Measurements from ENCODE around the gene APRT. TPM values are rescaled to one million over a fixed set of nuclear protein-coding genes. Genes with fewer than 3 reads are reported as not detected.

APRT gene
- total and polyA plus RNA-seq, 9 of the 15 experiments (the other 6 are each of a cell fraction or from before 2014, with no cell fraction given), result 41.7 to 409 (median 146) TPM

DNA sequence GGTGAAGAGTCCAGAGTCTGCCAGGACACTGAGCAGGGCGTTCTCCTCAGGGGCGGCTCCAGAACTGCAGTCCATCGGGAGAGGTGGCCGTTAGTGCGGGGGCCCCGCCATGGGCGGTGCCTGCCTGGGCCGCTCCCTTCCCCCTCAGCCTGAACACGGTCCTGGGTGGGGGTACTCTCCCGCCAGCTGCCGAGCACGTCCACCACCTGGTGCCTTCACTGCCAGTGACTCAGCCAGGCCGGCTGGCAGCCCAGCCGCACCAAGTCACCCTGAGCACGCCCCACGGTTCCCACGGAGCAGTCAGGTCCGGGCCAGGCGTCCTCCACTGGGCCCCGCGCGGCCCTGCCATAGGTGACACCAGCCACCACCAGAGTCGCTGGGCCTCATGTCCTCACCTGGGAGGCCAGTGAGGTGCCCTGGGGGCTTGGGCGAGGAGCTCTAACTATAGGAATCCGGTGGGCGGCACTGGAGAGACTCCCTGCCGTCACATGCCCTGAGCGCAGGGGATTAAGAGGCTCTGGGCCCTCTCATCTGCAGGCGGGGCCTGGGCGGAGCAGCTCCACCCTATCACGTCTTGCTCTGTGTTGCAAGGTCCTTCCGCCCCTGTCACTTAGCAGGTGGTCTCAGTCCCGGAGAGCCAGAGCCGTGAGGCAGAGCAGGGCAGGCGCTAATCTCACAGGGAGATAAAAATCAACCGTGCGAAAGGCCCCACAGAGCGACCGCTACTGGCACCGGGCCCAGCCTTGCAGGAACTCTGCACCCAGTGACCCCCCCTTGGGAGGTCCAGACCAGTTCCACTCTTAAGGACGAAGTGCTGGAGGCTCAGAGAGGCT is 41.1 kb downstream of the APRT start (continued):
- TF ChIP-seq KAT7 (CRISPR knock-in tag; IDR thresholded peaks at IDR 0.05; ENCODE audit: borderline replicate concordance) (no peak; the same call in 1 of the 2 replicates), KLF13 (tag; IDR thresholded peaks at IDR 0.05; ENCODE audit: borderline replicate concordance, low read depth) (peak; percentile 64; the same call in 1 of the 2 replicates), MTA3 (IDR thresholded peaks at IDR 0.05; ENCODE audit: borderline replicate concordance) (peak; percentile 95; the same call in 1 of the 2 replicates), ZBTB17 (CRISPR knock-in tag; IDR thresholded peaks at IDR 0.05) (0 out of 2 replicates have a peak, but pooled peaks have one; percentile 12), U2AF1 (optimal IDR thresholded peaks at IDR 0.05; ENCODE audit: low read depth, low read length) (no peak), ZNF561 (CRISPR knock-in tag; conservative IDR thresholded peaks at IDR 0.05) (no peak), KLF10 (CRISPR knock-in tag; IDR thresholded peaks at IDR 0.05) (no peak), DPF2 (IDR thresholded peaks at IDR 0.05) (peak; percentile 91), POLR3A (IDR thresholded peaks at IDR 0.05; ENCODE audit: borderline replicate concordance, extremely low read depth, insufficient read depth, insufficient read length) (no peak)
- TF ChIP-seq, protein P1, sequence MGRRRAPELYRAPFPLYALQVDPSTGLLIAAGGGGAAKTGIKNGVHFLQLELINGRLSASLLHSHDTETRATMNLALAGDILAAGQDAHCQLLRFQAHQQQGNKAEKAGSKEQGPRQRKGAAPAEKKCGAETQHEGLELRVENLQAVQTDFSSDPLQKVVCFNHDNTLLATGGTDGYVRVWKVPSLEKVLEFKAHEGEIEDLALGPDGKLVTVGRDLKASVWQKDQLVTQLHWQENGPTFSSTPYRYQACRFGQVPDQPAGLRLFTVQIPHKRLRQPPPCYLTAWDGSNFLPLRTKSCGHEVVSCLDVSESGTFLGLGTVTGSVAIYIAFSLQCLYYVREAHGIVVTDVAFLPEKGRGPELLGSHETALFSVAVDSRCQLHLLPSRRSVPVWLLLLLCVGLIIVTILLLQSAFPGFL (CRISPR knock-in tag; IDR thresholded peaks at IDR 0.05), result no peak
- TF ChIP-seq, protein P2, sequence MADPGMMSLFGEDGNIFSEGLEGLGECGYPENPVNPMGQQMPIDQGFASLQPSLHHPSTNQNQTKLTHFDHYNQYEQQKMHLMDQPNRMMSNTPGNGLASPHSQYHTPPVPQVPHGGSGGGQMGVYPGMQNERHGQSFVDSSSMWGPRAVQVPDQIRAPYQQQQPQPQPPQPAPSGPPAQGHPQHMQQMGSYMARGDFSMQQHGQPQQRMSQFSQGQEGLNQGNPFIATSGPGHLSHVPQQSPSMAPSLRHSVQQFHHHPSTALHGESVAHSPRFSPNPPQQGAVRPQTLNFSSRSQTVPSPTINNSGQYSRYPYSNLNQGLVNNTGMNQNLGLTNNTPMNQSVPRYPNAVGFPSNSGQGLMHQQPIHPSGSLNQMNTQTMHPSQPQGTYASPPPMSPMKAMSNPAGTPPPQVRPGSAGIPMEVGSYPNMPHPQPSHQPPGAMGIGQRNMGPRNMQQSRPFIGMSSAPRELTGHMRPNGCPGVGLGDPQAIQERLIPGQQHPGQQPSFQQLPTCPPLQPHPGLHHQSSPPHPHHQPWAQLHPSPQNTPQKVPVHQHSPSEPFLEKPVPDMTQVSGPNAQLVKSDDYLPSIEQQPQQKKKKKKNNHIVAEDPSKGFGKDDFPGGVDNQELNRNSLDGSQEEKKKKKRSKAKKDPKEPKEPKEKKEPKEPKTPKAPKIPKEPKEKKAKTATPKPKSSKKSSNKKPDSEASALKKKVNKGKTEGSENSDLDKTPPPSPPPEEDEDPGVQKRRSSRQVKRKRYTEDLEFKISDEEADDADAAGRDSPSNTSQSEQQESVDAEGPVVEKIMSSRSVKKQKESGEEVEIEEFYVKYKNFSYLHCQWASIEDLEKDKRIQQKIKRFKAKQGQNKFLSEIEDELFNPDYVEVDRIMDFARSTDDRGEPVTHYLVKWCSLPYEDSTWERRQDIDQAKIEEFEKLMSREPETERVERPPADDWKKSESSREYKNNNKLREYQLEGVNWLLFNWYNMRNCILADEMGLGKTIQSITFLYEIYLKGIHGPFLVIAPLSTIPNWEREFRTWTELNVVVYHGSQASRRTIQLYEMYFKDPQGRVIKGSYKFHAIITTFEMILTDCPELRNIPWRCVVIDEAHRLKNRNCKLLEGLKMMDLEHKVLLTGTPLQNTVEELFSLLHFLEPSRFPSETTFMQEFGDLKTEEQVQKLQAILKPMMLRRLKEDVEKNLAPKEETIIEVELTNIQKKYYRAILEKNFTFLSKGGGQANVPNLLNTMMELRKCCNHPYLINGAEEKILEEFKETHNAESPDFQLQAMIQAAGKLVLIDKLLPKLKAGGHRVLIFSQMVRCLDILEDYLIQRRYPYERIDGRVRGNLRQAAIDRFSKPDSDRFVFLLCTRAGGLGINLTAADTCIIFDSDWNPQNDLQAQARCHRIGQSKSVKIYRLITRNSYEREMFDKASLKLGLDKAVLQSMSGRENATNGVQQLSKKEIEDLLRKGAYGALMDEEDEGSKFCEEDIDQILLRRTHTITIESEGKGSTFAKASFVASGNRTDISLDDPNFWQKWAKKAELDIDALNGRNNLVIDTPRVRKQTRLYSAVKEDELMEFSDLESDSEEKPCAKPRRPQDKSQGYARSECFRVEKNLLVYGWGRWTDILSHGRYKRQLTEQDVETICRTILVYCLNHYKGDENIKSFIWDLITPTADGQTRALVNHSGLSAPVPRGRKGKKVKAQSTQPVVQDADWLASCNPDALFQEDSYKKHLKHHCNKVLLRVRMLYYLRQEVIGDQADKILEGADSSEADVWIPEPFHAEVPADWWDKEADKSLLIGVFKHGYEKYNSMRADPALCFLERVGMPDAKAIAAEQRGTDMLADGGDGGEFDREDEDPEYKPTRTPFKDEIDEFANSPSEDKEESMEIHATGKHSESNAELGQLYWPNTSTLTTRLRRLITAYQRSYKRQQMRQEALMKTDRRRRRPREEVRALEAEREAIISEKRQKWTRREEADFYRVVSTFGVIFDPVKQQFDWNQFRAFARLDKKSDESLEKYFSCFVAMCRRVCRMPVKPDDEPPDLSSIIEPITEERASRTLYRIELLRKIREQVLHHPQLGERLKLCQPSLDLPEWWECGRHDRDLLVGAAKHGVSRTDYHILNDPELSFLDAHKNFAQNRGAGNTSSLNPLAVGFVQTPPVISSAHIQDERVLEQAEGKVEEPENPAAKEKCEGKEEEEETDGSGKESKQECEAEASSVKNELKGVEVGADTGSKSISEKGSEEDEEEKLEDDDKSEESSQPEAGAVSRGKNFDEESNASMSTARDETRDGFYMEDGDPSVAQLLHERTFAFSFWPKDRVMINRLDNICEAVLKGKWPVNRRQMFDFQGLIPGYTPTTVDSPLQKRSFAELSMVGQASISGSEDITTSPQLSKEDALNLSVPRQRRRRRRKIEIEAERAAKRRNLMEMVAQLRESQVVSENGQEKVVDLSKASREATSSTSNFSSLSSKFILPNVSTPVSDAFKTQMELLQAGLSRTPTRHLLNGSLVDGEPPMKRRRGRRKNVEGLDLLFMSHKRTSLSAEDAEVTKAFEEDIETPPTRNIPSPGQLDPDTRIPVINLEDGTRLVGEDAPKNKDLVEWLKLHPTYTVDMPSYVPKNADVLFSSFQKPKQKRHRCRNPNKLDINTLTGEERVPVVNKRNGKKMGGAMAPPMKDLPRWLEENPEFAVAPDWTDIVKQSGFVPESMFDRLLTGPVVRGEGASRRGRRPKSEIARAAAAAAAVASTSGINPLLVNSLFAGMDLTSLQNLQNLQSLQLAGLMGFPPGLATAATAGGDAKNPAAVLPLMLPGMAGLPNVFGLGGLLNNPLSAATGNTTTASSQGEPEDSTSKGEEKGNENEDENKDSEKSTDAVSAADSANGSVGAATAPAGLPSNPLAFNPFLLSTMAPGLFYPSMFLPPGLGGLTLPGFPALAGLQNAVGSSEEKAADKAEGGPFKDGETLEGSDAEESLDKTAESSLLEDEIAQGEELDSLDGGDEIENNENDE (IDR thresholded peaks at IDR 0.05; ENCODE audit: low read depth, low read length), result no peak
- TF ChIP-seq, protein P3, sequence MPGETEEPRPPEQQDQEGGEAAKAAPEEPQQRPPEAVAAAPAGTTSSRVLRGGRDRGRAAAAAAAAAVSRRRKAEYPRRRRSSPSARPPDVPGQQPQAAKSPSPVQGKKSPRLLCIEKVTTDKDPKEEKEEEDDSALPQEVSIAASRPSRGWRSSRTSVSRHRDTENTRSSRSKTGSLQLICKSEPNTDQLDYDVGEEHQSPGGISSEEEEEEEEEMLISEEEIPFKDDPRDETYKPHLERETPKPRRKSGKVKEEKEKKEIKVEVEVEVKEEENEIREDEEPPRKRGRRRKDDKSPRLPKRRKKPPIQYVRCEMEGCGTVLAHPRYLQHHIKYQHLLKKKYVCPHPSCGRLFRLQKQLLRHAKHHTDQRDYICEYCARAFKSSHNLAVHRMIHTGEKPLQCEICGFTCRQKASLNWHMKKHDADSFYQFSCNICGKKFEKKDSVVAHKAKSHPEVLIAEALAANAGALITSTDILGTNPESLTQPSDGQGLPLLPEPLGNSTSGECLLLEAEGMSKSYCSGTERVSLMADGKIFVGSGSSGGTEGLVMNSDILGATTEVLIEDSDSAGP (CRISPR knock-in tag; IDR thresholded peaks at IDR 0.05), result 0 out of 2 replicates have a peak, but pooled peaks have one; percentile 24
